T1000 (cell line): ENCODE results near the gene VENTX.
"Not testable (repeated sequence)": the region's sequence is repeated elsewhere in the genome, so short reads cannot be mapped to it uniquely, and the experiment has no call there.

ENCODE experiments used
- DNase-seq: peaks from one replicate; lab custom pipeline; 2025; ENCODE audit warnings: mixed read lengths; lab: John Stamatoyannopoulos, UW

The VENTX gene

DNA sequence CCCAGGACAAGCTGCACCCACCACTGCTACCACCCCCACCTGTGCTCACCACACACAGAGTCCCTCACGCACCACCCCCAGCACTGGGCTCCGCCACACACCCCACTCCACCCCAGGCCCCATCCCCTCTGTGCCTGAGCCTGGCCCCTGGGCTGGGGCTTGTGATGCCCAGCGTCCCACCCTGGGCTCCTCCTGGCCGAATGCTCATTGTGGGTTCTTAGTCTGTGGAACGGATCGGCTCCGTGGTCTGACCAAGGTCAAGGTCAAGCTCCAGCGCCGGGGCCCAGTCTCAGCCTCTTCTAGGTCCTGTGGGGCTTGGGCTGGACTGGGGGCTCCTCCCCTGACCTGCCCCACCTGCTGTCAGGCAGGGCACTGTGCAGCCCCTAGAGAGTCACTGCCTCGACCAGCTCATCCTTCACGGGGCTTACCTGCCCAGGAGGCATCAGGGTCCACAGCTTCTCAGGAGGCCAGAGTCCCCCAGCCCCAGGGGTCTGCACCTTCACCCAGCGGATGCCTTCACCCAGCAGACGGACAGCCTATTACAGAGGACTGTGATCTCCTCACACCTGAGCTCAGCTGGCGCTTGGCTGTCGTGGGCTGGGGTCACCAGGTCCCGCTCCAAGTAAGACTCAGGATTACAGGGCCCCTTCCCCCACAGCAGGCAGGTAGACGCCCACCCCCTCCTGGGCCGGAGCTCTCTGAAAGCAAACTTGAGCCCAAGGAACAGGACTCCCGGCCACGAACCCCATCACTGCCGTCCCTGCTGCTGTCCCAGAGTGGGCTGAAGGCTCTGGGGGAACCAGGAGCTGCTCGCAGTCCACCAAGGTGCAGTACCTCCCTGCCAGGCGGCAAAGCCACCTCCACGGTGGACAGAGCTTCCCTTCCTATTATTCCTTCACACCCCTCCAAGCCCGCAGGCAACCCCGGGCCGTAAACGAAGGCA, 22.9 kb upstream of the VENTX start:
- no peak for DNase-seq

GRCh38 chr10:133215586-133215985, 22.1 kb upstream of the VENTX start:
- no peak for DNase-seq

- DNase-seq = no peak
Observed at GRCh38 chr10:133216776-133217175, 20.9 kb upstream of the VENTX start.

- no peak for DNase-seq
Observed at GRCh38 chr10:133217800-133218589, 19.7 kb upstream of the VENTX start.

DNA sequence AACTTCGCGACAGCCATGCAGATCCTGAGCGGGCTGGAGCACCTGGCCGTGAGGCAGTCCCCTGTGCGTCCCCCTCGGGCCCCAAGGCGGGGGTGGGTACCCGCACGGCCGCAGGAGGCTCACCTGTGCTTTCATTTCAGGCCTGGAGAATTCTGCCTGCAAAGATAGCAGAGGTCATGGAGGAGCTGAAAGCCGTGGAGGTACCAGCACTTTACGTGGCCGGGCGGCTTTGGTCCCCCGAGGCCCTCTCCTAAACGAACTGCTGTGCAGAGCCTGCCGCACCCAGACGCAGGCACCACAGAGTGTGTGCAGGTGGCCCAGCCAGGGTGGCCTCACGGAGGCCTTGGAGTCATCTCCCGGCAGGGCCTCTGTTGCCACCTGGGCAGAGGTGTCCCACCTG, 18.8 kb upstream of the VENTX start:
- DNase-seq = no peak

DNA sequence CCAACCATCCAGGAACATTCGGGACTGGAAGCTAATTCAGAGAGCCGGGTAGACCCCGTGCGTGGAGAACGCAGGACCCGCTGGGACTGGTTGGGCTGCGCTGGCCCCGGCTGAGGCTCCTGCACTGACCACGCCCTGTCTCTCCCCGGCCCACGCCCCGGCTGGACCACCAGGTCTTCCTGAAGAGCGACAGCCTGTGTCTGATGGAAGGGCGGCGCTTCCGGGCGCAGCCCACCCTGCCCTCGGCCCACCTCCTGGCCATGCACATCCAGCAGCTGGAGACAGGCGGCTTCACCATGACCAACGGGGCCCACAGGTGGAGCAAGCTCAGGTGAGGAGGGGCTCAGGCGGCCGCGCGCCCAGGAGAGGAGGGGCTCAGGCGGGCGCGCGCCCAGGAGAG, 17.9 kb upstream of the VENTX start:
- no peak for DNase-seq

DNA sequence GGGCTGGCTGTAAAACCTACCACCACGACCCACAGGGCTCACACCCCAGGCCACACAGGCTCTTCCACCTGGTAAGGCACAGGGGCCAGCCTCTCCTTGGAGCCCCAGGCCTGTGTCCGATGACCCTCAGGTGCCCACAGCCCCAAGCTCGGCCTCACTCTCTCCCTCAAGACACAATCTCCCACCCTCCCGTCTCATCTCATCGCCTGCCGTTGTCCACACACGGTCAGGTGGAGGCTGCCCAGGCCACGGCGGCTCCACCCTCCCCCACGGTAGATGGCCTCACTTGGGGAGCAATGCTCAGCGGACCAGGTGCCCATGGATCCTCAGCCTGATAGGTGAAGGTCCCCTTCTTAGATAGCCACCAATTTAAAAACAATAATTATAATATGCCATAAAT, 16.3 kb upstream of the VENTX start:
- DNase-seq = no peak

DNA sequence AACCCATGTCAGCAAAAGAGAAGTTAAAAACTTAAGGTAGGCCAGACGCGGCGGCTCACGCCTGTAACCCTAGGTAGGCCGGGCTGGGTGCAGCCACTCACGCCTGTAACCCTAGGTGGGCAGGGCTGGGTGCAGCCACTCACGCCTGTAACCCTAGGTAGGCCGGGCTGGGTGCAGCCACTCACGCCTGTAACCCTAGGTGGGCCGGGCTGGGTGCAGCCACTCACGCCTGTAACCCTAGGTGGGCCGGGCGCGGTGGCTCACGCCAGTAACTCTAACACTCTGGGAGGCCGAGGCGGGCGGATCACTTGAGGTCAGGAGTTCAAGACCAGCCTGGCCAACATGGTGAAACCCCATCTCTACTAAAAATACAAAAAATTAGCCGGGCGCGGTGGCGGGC, 15.9 kb upstream of the VENTX start:
- DNase-seq = not testable (repeated sequence)

DNA sequence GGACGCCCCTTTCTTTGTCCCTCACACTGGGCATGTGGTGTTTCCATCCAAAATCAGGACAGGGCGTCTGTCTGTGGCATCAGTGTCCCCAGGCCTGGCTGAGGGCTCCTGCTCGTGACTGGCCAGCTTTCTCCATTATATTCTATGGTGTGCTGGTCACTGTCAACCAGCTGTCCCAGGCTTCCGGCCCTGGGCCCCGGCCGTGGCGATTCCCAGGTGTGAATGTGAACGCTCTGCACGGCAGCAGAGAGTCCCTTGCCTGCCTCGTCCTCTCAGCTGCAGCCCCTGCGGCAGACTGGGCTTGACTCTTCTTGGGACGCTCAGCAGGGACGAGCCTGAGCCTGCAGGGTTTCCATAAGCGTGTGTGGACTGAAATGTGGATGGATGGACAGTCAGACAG, 13.6 kb upstream of the VENTX start:
- DNase-seq = no peak

DNA sequence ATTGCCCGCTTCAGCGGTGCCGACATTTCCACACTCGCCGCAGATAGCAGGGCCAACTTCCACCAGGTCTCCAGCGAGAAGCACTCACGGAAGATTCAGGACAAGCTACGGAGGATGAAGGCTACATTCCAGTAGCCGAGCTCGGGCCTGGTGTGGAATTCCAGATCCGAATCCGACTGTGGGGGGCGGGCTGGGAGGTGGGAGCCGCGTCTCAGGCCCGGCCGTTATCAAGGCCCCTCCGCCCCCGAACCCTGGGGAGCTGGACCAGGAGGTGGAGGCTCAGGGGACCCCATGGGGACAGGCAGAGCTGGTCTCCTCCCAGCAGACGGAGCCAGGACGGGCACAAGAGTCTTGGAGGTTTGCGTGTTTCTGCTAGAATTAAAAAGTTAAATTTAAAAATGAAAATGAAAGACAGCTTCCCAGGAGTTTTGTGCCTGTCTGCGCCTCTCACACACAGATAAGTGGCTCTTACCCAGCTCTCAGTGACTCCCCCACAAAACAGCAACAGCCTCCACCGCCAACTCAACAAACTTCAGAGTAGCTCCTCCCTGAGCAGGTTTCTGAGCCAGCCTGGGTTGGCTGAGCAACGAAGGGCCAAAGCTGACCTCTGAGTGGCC, 12.8 kb upstream of the VENTX start:
- DNase-seq = no peak

GRCh38 chr10:133225707-133226191, 11.9 kb upstream of the VENTX start:
- no peak for DNase-seq

- no peak for DNase-seq
Observed at GRCh38 chr10:133226251-133226808, 11.3 kb upstream of the VENTX start.

DNA sequence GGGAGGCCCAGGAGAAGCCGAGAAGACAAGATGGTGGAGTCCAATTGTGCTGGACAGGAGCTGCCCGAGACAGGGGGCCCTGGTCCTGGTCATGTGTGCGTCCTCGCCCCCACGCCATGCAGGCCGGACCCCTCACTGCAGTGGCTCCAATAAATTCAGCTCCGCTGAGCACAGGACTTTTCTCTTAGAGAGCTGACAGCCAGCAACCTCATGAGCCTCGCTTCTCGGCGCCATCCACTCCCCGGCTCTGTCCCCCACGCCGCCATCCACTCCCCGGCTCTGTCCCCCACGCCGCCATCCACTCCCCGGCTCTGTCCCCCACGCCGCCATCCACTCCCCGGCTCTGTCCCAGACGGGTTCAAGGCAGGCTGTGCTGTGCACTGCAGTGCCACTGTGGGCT, 10.4 kb upstream of the VENTX start:
- DNase-seq = no peak

DNA sequence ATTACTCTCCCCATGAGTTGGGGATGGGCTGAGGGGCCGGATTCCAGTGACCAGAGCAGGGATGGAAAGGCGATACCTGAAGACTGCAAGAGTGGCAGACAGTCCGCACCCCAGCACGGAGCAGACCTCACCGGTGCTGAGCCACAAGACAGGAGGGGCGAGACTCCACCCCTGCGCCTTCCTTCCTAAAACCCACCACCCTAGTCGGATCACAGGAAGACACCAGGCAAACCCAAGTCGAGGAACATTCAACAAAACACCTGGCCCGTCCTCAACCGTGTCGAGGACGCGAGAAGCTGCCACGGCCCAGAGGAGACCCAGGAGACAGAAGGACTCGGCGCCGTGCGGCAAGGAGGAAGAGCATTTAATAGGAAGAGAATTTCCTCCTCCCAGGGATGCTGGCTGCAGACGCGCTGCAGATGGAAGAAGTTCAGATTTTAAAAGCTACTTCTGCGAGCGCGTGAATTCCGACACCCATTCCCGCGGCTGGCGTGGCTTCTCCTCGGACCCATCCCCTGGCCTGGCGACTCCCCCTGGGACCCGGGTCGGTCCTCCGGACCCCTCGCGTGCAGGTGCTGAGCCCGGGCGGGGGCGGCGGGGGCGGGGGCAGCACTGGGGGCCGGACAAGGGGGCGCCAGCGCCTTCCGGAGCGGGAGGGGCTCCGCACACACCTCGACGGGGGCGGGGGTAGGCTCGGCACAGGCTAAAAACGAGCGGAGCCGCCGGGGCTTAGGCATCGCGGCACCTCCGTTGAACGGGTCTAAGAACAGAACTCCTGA, 8.2 kb upstream of the VENTX start:
- no peak for DNase-seq

DNA sequence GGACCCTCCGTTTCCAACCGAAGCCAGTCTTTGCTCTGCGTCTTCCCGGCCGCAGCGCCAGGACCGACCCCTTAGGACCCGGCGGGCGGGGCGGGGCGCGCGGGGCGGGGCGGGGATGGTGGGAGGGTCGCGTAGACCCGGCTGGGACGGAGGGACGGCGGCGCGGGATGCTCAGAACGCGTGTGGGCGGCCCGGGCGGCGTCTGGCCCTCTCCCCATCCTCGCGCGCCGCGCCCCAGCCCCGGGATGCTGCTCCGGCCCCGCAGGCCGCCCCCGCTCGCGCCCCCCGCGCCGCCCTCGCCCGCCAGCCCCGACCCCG, 7.7 kb upstream of the VENTX start, which contains the start of gene UTF1:
TSS of gene UTF1 (plus strand) at position 174 of the 318 bp plus-strand sequence. CDS start at position 246, 72 bp downstream.
- DNase-seq = no peak

- DNase-seq = no peak
Observed at GRCh38 chr10:133230387-133231195, 7.1 kb upstream of the VENTX start.

DNA sequence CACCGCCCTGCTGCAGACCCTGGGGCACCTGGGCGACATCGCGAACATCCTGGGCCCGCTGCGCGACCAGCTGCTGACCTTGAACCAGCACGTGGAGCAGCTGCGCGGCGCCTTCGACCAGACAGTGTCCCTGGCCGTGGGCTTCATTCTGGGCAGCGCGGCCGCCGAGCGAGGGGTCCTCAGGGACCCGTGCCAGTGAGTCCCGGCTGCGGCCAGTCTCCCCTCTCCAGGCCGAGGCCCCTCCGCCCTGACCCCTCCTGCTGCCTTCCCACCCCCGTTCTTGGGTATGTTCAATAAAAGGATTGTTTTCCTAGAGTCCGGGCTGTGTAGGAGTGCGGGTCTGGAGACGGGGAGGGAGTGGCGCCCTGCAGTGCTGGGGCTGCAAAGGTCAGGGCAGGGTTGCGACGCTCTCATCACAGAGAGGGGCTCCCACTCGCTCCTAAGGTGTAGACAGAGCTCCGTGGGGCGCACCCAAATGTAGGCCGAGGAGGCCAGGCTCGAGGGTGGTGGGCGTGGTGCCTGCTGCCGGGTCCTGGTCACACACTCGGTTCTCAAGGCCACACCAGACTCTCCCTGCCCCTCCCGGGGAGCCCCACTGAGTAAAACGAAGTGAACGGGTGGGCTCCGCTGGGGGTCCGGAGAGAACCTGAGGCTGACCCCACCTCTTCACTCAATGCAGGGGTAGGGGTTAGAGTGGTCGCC, 6.3 kb upstream of the VENTX start:
- no peak for DNase-seq

GRCh38 chr10:133231946-133232574, 5.6 kb upstream of the VENTX start:
- no peak for DNase-seq

GRCh38 chr10:133234796-133235195, 2.9 kb upstream of the VENTX start:
- DNase-seq = not testable (repeated sequence)
